Panc1 (cell line): ENCODE data around the gene NR4A3. TPM values are rescaled to one million over a fixed set of nuclear protein-coding genes. Genes with fewer than 3 reads are reported as not detected.
A peak's percentile ranks its signal among the peaks of the same experiment; 100 is the strongest.

Experiments used
- ATAC-seq: fragments of 200-7000 bp; cut with Tn5 transposase; 2 replicates; pipeline ENCODE4 v1.9.1; 2020; ENCODE audit warnings: mild to moderate bottlenecking, moderate library complexity
- BruUV-seq: library from RNA; stranded (reverse); fragments of 400-500 nt; replicated peaks from 2 replicates; lab custom pipeline; 2021; lab: Mats Ljungman, UMichigan
- CTCF ChIA-PET: fragments of 300-600 bp; sonication (Branson Sonifier 250); formaldehyde crosslinking; loops from one replicate; lab custom pipeline; 2022; ENCODE audit warnings: antibody characterized with exemption; lab: Charles Lee
- POLR2A ChIA-PET: fragments of 300-600 bp; sonication (Branson Sonifier 250); formaldehyde crosslinking; loops from one replicate; lab custom pipeline; 2022; ENCODE audit warnings: antibody characterized with exemption; lab: Charles Lee
- DNase-seq: peaks from one replicate; pipeline ENCODE4 v3.0.0-alpha.2; 2010; ENCODE audit warnings: low read depth, low spot score
- H3K27ac ChIP-seq: 2 replicates; pipeline ENCODE4 v1.5.1; 2011; ENCODE audit warnings: mild to moderate bottlenecking, low read length, inconsistent platforms
- H3K27me3 ChIP-seq: fragments of 200-500 bp; sonication (Bioruptor generic); 2 replicates; pipeline ENCODE4 v1.6.0; 2014; ENCODE audit warnings: low read length, inconsistent platforms; ENCODE audit not compliant: control insufficient read depth, insufficient read depth
- H3K36me3 ChIP-seq: fragments of 200-500 bp; sonication (Bioruptor generic); 2 replicates; pipeline ENCODE4 v1.5.1; 2014; ENCODE audit warnings: inconsistent platforms, mild to moderate bottlenecking, low read length, moderate library complexity; ENCODE audit not compliant: control insufficient read depth, insufficient read depth
- H3K4me1 ChIP-seq: 2 replicates; pipeline ENCODE4 v1.5.1; 2011; ENCODE audit warnings: inconsistent platforms, mild to moderate bottlenecking, low read length, moderate library complexity; ENCODE audit not compliant: control insufficient read depth, insufficient read depth
- H3K4me3 ChIP-seq, 2 experiments: 2 replicates each; pipeline ENCODE4 v1.5.1; 2011 to 2012; ENCODE audit warnings: low read depth in 2 of 2, low read length in 2 of 2, mild to moderate bottlenecking in 2 of 2, inconsistent platforms in 1 of 2, moderate library complexity in 1 of 2
- H3K9me3 ChIP-seq: fragments of 200-500 bp; sonication (Bioruptor generic); 2 replicates; pipeline ENCODE4 v1.5.1; 2014; ENCODE audit warnings: low read depth, mild to moderate bottlenecking, inconsistent platforms, low read length, moderate library complexity; ENCODE audit not compliant: control insufficient read depth, insufficient read depth
- POLR2AphosphoS5 ChIP-seq: IDR thresholded peaks from 2 replicates; pipeline ENCODE4 v1.6.1; 2012; ENCODE audit warnings: mild to moderate bottlenecking, low read depth, low read length, moderate library complexity
- SIN3A ChIP-seq: IDR thresholded peaks from 2 replicates; pipeline ENCODE4 v1.6.1; 2012; ENCODE audit warnings: low read depth, mild to moderate bottlenecking, low read length, moderate library complexity, borderline replicate concordance; ENCODE audit not compliant: insufficient read depth
- TCF7L2 ChIP-seq: IDR thresholded peaks from 2 replicates; pipeline ENCODE4 v1.6.1; 2011; ENCODE audit warnings: mild to moderate bottlenecking, low read depth, low read length, inconsistent platforms
- in situ Hi-C: cut with HindIII; loops from 2 replicates; pipeline ENCODE4 v1.10.0; 2016; ENCODE audit warnings: low sequenced_read_pairs, low pct_unique_long_range_greater_than_20kb
- intact Hi-C: fragments of 100-400 bp; cut with micrococcal nuclease; formaldehyde crosslinking; loops from one replicate; pipeline ENCODE4 v1.10.0; 2022; ENCODE audit not compliant: unreplicated experiment
- total RNA-seq: library from RNA; stranded (reverse); gene quantifications from one replicate; pipeline ENCODE4 v1.2.1, GENCODE V29; 2021; ENCODE audit not compliant: unreplicated experiment
- TF ChIP-seq, protein P1 (sequence below): fragments of 450-650 bp; IDR thresholded peaks from 2 replicates; pipeline ENCODE4 v1.5.1; 2017; ENCODE audit warnings: mild to moderate bottlenecking
- TF ChIP-seq, protein P2 (sequence below), 2 experiments: IDR thresholded peaks; 2 replicates each; pipeline ENCODE4 v1.6.1; 2011 to 2012; ENCODE audit warnings: low read depth in 2 of 2, control low read depth in 1 of 2, low read length in 1 of 2, mild to moderate bottlenecking in 1 of 2, moderate library complexity in 1 of 2; ENCODE audit not compliant: insufficient read depth in 1 of 2

NR4A3 gene
- total RNA-seq, 1 experiment from 2014 or later = 0.13 TPM

DNA sequence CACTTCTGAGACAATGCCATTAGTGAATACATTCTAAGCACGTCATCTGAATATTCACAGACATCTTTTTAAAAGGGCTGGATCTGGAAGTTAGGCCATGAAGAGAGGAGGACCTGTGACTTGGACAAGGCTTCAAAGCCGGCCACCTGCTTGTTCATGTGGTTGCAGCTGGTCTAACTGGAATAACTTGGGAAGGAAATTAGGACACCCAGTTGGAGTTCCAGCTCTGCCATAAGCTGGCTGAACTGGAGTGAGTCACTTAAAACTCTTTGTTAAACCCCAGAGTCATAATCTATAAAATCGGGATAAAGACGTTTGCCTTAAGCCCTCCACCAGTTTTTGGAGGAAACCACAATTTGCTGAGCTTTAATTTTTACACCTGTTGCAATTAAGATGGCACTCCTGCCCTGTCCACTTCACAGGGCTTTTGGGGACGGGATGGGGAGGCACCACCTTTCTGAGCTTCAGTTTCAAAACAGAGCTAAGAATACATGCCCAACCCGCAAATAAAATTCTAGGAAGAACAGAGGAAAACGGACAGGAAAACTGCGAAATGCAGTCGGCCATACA is 84.2 kb downstream of the NR4A3 start:
- H3K36me3 ChIP-seq = peaks cover 5% of the 10 kb centered on the region; the same call in 1 of the 2 replicates
- in situ Hi-C loops (no loop called here), intact Hi-C loops (loop anchor here (5.0 kb wide), 1 partner anchor 84 kb away; the partner anchor contains the start of gene NR4A3)
- H3K27me3 ChIP-seq = no peaks in the 10 kb centered on the region
- peak overlapping the region; percentile 66 to 75 for H3K4me3 ChIP-seq
- H3K4me1 ChIP-seq = peaks cover 3% of the 10 kb centered on the region; the same call in 1 of the 2 replicates
- H3K9me3 ChIP-seq = no peaks in the 10 kb centered on the region
- no peak for DNase-seq
- no peak for ATAC-seq
- no TSS peak for BruUV-seq
- ChIA-PET CTCF (no interaction called here), POLR2A (no interaction called here)
- H3K27ac ChIP-seq = no peak overlapping the region
- TF ChIP-seq, protein P1, sequence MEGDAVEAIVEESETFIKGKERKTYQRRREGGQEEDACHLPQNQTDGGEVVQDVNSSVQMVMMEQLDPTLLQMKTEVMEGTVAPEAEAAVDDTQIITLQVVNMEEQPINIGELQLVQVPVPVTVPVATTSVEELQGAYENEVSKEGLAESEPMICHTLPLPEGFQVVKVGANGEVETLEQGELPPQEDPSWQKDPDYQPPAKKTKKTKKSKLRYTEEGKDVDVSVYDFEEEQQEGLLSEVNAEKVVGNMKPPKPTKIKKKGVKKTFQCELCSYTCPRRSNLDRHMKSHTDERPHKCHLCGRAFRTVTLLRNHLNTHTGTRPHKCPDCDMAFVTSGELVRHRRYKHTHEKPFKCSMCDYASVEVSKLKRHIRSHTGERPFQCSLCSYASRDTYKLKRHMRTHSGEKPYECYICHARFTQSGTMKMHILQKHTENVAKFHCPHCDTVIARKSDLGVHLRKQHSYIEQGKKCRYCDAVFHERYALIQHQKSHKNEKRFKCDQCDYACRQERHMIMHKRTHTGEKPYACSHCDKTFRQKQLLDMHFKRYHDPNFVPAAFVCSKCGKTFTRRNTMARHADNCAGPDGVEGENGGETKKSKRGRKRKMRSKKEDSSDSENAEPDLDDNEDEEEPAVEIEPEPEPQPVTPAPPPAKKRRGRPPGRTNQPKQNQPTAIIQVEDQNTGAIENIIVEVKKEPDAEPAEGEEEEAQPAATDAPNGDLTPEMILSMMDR = no peak
- TF ChIP-seq POLR2AphosphoS5 = no peak
- TF ChIP-seq, protein P2, sequence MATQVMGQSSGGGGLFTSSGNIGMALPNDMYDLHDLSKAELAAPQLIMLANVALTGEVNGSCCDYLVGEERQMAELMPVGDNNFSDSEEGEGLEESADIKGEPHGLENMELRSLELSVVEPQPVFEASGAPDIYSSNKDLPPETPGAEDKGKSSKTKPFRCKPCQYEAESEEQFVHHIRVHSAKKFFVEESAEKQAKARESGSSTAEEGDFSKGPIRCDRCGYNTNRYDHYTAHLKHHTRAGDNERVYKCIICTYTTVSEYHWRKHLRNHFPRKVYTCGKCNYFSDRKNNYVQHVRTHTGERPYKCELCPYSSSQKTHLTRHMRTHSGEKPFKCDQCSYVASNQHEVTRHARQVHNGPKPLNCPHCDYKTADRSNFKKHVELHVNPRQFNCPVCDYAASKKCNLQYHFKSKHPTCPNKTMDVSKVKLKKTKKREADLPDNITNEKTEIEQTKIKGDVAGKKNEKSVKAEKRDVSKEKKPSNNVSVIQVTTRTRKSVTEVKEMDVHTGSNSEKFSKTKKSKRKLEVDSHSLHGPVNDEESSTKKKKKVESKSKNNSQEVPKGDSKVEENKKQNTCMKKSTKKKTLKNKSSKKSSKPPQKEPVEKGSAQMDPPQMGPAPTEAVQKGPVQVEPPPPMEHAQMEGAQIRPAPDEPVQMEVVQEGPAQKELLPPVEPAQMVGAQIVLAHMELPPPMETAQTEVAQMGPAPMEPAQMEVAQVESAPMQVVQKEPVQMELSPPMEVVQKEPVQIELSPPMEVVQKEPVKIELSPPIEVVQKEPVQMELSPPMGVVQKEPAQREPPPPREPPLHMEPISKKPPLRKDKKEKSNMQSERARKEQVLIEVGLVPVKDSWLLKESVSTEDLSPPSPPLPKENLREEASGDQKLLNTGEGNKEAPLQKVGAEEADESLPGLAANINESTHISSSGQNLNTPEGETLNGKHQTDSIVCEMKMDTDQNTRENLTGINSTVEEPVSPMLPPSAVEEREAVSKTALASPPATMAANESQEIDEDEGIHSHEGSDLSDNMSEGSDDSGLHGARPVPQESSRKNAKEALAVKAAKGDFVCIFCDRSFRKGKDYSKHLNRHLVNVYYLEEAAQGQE (IDR thresholded peaks at IDR 0.05; ENCODE audit: insufficient read depth in 1 of 2, low read depth in 2 of 2, low read length in 1 of 2) = no peak
- TF ChIP-seq TCF7L2 = no peak
- TF ChIP-seq SIN3A = no peak

DNA sequence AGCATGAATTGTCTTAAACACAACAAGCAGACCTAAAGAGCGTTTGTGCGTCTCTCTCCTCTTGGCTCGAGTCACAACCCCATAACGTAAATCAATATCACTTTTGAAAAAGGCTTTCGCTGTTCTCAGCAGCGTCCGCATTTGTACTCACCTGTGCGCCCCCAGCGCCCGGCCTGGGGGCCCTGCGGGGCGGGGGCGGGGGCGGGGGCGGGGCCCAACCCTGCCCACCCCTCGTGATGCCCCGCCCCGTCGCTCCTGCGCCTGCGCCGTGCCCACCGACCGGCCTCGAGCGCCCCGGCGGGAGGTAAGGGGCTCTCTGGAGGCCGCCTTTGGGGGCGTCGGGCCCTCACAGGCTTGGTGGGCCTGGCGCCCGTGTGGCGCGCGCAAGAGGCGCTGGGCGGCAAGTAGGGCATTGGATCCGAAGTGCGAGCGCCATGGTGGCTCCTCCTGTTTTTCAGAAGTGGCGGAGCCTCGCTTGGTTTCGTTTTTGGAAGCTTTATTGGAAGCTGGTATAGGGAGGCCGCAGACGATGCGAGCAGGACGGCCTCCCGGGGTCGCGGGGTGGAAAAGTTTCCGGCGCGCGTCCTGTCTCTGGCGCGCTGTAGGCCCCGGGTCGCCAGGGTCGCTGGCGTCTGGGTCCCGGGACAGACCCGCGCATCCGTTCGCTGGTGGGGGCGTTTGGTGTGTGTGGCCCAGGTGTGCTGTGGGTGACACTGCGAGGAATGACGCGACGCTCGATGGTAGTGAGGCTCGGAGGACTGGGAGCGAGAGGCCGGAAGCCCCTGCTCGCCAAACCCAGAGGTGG is 84.9 kb downstream of the NR4A3 start, which contains the start of gene STX17:
STX17 (plus strand) TSS at position 252 of the 805 bp plus-strand sequence. CDS start 8,586 bp downstream, outside the sequence.
- CTCF ChIA-PET = no interaction called here
- ATAC-seq (peak; percentile 96), DNase-seq (no peak)
- Histone ChIP-seq H3K4me3 (peak within 1 kb of the TSS; percentile 66 to 75), H3K27me3 (no peaks in the 10 kb centered on the region), H3K36me3 (peaks cover 5% of the 10 kb centered on the region; the same call in 1 of the 2 replicates), H3K4me1 (peaks cover 3% of the 10 kb centered on the region; the same call in 1 of the 2 replicates), H3K9me3 (no peaks in the 10 kb centered on the region), H3K27ac (peak within 1 kb of the TSS; percentile 81)
- POLR2A ChIA-PET = interaction anchor here (0.7 kb wide), 1 partner anchor 88 kb away, joined by 4 read pairs; no protein-coding TSS in a partner anchor
- intact Hi-C loops = loop anchor here (5.0 kb wide), 1 partner anchor 84 kb away; the partner anchor contains the start of gene NR4A3
- in situ Hi-C loops = no loop called here
- no TSS peak for BruUV-seq
- peak; percentile 58 for TF ChIP-seq POLR2AphosphoS5
- TF ChIP-seq, protein P2 (IDR thresholded peaks at IDR 0.05; ENCODE audit: insufficient read depth in 1 of 2, low read depth in 2 of 2, low read length in 1 of 2) = no peak
- 0 out of 2 replicates have a peak, but pooled peaks have one; percentile 36 for TF ChIP-seq SIN3A
